Inflammatory macrophage (primary cell): ENCODE data around the gene CCDC102A.
A peak's percentile ranks its signal among the peaks of the same experiment; 100 is the strongest.

Experiments
- DNase-seq, 2 donors: peaks; one replicate each; pipeline ENCODE4 v3.0.0-alpha.2; 2020 to 2022

Gene CCDC102A

DNA sequence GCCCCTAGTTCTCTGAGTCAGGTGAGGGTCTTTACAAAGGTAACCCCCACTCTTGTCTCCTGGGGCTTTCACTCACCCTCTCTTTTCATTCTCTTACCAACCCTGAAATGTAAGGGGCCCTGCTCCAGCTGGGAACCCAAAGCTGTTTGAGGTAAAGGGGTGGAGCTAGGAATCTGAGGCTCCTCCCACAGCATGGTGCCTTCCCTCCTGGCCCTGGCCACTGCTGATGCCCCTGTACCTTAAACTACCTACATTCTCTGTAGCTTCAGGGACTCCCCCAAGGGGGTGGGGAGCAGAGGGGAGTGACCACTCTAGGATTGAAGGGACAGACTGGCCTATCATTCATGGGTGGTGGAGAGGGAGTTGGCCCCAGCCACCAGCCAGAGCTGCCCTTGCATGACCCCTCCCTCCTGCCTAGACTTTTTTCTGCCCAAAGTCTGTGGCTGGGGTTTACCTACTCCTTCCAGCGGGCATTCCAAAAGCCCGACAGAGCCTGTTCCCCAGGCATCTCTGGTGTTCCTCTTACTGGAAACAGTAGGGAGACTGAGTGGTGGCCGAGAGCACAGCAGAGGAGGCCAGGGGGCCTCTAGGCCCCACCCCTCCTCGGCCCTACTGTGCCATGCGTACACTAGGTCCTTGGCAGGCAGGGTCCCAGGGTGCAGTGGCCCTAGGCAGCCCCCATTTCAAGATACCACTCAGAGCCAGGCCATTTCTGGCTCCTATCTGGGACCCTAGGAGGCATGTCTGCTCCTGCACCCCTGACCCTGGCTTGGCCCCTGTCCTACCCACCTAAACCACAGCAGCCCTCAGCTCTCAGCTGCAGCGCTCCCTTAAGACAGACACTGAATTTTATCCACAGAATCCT, 59.6 kb downstream of the CCDC102A start:
- no peak for DNase-seq

DNA sequence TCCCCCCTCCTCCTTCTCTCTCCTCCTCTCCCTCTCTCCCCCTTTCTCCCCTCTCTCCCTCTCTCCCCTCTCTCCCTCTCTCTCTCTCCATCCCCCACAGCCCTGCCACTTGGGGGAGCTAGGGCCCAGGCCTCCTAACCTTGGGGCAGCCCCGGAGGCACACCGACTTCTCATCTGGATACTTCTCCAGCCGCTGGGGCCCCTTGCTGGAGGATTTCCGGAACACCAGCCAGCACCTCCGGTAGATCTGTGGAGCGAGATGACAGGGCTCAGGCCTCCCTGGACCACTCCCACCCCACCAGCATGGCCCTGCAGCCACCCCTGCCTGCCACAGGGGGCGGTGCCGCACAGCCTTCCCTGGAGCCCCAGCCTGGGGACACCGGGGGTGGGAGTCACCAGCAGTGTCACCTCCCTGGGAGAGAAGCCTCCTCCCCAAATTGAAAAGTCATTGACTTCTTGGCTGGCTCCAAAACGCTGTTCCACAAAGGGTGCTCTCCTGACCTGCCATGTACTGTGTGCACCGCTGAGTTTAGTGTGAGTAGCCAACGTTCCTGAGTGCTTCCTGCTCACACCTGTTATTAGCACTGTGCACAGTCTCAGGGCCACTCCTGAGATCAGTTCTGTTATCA, 60.5 kb downstream of the CCDC102A start:
- DNase-seq = peak; percentile 22 to 41

DNA sequence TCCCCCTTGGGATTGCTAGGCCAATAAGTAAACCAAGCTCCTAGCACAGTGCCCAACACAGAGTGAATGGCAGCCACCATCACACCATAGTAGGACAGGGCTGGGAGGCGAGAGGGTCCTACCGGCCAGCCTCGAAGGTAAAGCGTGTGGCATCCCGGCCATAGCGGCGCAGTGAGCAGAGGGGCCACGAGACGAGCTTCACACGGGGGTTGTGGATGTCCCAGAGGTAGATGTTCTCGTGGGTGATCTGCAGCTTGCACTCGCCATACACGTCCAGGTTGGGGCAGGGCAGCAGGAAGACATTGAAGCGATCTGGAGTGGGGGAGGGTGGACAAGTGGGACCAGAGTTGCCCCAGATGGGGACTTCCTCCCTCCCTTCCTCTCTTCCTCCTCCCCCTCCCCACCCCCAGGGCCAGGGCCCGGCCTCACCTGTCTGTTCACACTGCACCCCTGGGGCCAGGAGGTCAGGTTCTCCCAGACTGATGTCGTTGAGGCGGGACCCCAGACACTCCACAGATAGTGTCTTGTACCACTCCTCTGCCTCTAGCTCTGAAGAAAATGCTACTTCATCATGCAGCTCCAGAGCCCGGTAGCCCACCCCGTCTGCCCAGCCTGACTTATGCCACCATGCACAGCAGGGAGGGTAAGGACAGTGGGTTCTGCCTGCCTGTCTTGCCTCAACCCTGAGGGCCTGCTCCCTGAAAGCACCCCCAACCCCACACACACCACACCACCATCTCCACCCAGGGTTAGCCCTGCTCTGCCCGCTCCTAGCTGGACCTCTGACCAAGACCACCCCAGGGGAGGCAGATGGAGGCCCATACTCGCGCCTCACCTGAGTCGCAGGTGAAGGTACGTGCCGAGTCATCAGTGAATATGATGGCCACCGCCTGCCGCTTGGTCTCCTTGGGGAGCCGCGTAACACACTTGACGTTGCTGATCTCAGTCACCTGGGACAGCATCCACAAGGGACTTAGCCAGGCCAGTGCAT, 61.4 kb downstream of the CCDC102A start:
- DNase-seq = no peak

DNA sequence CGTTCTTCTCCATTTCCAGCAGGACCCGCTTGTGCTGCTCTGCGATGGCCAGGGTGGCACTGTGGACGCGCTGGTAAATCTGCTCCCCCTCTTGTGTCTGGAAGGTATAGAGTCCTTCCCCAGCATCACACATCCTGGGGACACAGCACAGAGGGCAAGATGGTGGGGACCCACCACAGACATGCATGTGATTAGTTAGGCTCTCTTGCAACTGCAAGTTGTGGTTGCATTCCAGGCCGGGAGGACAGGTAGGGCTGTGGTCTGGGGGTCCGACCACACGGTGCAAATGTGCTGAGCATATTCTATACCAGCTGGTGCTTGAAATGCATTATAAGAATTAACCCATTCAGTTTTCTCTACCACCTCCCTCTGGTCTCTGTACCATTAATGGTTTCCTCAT, 62.5 kb downstream of the CCDC102A start:
- no peak for DNase-seq

DNA sequence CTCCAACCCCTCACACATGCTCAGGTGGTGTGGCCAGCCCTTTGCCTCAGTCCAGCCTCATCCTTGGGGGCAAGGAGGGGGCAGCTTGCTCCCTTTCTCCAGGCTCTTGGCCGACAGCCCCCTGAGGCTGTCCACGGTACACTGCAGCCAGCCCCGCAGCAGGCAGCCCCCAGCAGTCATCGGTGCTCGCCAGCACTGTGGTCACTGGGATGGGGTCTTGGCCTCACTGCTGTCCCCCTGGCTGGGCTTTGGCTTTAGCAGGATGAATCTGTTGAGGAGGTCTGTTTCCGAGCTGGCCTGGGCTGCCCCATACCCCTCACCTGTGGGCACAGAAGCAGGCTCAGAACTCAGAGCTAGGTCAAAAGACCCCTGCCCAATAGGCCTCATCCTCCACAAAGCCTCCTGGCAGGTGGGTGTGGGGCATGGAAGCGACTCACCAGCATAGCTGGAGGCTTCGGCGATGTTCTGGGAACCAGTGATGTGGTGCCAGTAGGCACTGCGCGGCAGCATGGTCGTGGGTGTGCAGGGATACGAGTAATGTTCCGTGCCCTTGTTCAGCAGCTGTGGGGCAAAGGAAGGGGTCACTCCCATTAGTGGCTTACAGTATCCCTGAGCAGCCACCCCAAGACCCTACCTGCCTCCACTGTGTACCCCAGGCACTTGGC, 63.1 kb downstream of the CCDC102A start:
- no peak for DNase-seq

- DNase-seq = no peak
Measured at GRCh38 chr16:57472665-57473060, 63.7 kb downstream of the CCDC102A start.

GRCh38 chr16:57471852-57472664, 64.3 kb downstream of the CCDC102A start:
- no peak for DNase-seq

- DNase-seq = no peak
Measured at GRCh38 chr16:57471209-57471608, 65.2 kb downstream of the CCDC102A start.

- peak; percentile 51 to 63 for DNase-seq
Measured at GRCh38 chr16:57470711-57471110, 65.7 kb downstream of the CCDC102A start.

GRCh38 chr16:57469917-57470470, 66.4 kb downstream of the CCDC102A start:
- DNase-seq = no peak

GRCh38 chr16:57469046-57469445, 67.3 kb downstream of the CCDC102A start:
- DNase-seq = no peak

DNA sequence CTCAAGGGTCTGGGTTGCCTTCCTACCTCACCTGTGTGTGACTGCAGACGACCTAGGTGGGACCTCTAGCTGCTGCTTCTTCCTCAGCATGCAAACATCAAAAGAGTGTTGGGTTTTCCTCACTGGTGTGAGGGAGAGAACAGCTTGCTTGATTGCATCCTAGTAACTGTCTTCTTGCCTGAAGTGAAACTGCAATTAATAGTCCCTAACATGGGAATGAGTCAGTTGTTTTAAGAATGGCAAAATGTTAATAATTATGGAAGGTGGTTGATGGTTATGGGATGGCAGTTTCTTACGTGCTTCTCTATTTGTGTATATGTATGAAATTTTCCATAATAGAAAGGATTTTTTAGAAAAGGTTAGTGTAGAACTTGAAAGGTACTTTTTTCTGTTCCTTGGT, 68.0 kb downstream of the CCDC102A start:
- no peak for DNase-seq

GRCh38 chr16:57464523-57464922, 71.8 kb downstream of the CCDC102A start:
- DNase-seq = no peak

DNA sequence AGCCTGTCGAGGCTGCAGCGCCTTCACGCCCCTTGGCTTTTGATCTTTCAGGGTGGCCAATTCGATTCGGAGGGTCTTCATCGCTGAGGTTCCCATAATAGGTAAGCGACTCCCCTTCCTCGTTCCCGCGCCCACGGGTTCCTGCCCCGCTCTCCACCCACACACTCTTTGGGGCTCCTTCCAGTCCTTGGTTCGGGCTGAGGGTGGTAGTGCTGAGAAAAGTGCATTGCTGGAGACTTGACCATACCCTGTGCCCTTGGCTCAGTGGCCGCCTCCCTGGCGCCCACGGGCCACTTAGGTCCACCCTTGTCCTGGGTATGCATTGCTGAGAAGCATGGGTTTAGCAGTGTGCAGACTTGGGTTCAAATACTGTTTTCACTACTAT, 73.4 kb downstream of the CCDC102A start:
- DNase-seq = peak; percentile 15 to 48

GRCh38 chr16:57462209-57462977, 74.0 kb downstream of the CCDC102A start, which contains the start of gene POLR2C:
Gene POLR2C, plus strand, starts transcription at chr16:57462679. Its CDS starts 46 bp downstream, at chr16:57462725.
- DNase-seq = peak; percentile 87 to 92
